C4-2B (cell line): Measurements from ENCODE around the gene CCDC177.

Source experiments
- ZFX ChIP-seq: fragments of 450-650 bp; IDR thresholded peaks from 2 replicates; pipeline ENCODE4 v1.6.1; 2017
- TF ChIP-seq, protein P1 (sequence below): fragments of 450-650 bp; conservative IDR thresholded peaks from 2 replicates; pipeline ENCODE4 v1.5.1; 2017; ENCODE audit warnings: mild to moderate bottlenecking

DNA sequence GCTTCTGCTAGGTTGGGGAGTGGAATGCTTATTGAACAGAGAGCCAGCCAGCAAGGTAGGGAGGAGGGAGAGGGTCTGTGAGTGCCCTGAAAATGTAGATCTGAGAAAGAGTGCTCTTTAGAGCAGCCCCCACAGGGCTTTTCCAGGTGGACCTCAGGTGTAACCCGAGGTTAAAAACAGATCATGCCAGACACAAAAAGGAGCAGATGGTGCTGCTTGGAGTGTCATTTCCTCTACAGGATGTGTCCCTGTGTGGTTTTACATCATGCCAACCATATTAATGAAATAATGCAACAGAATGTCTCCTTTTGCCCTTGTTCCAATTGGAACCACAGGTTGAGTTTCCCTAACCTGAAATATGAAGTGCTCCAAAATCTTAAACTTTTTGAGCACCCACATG, 43.1 kb upstream of the CCDC177 start:
- TF ChIP-seq, protein P1, sequence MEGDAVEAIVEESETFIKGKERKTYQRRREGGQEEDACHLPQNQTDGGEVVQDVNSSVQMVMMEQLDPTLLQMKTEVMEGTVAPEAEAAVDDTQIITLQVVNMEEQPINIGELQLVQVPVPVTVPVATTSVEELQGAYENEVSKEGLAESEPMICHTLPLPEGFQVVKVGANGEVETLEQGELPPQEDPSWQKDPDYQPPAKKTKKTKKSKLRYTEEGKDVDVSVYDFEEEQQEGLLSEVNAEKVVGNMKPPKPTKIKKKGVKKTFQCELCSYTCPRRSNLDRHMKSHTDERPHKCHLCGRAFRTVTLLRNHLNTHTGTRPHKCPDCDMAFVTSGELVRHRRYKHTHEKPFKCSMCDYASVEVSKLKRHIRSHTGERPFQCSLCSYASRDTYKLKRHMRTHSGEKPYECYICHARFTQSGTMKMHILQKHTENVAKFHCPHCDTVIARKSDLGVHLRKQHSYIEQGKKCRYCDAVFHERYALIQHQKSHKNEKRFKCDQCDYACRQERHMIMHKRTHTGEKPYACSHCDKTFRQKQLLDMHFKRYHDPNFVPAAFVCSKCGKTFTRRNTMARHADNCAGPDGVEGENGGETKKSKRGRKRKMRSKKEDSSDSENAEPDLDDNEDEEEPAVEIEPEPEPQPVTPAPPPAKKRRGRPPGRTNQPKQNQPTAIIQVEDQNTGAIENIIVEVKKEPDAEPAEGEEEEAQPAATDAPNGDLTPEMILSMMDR: no peak
- no peak for TF ChIP-seq ZFX
